Measurements from ENCODE around the gene LINS1. TPM values are rescaled to one million over a fixed set of nuclear protein-coding genes. Genes with fewer than 3 reads are reported as not detected.

LINS1 gene
- total and polyA plus RNA-seq, 3 experiments from 2014 or later, result 29.6 to 46.1 (median 31.0) TPM

DNA sequence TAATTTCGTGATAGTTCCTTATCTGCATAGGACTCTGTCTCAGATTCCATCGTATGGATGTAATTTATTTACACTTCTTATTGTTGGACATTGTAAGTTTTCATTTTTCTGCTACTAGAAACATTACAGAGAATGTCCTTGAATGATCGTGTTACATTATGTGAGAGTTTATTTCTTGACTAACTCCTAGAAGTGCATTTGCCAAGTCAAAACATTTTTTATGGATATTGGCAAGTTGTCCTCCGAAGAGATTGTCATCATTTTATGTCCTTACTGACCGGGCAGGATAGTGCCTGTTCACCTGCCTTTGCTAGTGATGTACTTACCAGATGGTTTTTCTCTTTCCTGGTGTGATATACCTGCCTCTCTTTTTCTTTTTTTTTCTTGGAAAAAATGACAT lies 13.8 kb upstream of the LINS1 start:
- H3K27me3 Mint-ChIP-seq, result no peaks in the 10 kb centered on the region
- no peak for DNase-seq
- no peaks in the 10 kb centered on the region for H3K9me3 Mint-ChIP-seq
- H3K27me3 ChIP-seq (ENCODE audit: insufficient read depth, low read length, poor library complexity, severe bottlenecking), result no peaks in the 10 kb centered on the region
- peaks cover 9% of the 10 kb centered on the region for H3K36me3 ChIP-seq (ENCODE audit: insufficient read depth, low read length)
- H3K4me1 ChIP-seq (ENCODE audit: insufficient read depth, low read length), result no peaks in the 10 kb centered on the region
- peaks cover 16 to 46% (median 44%) of the 10 kb centered on the region in 3 donors for H3K4me1 Mint-ChIP-seq
- no peak overlapping the region for H3K27ac ChIP-seq (ENCODE audit: low read depth, low read length)
- no peaks in the 10 kb centered on the region for H3K9me3 ChIP-seq (ENCODE audit: low read length)
- ChIA-PET CTCF (no interaction called here), POLR2A (no interaction called here)
- H3K36me3 Mint-ChIP-seq, result peaks cover 14 to 88% (median 21%) of the 10 kb centered on the region in 3 donors
- H3K4me3 Mint-ChIP-seq, result no peak overlapping the region
- no peak overlapping the region for H3K4me3 ChIP-seq (ENCODE audit: low read length)
- no peak overlapping the region for H3K27ac Mint-ChIP-seq

DNA sequence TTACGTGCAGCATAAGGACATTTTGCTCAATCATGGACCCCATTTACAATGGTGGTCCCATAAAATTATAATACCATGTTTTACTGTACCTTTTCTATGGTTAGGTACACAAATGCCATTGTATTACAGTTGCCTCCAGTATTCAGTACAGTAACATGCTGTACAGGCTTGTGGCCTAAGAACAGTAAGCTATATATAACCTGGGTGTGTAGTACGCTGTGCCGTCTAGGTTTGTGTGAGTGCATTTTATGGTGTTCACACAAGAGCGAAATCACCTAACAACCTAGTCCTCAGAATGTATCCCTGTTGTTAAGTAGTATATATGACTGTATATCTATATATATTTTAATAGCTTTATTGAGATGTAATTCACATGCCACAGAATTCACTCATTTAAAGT lies 12.9 kb upstream of the LINS1 start:
- CTCF ChIA-PET, result no interaction called here
- Mint-ChIP-seq H3K9me3 (no peaks in the 10 kb centered on the region), H3K27me3 (no peaks in the 10 kb centered on the region), H3K27ac (no peak overlapping the region), H3K4me3 (no peak overlapping the region), H3K36me3 (peaks cover 14 to 88% (median 22%) of the 10 kb centered on the region in 3 donors), H3K4me1 (peaks cover 16 to 50% (median 44%) of the 10 kb centered on the region in 3 donors)
- Histone ChIP-seq H3K9me3 (ENCODE audit: low read length) (no peaks in the 10 kb centered on the region), H3K36me3 (ENCODE audit: insufficient read depth, low read length) (peaks cover 15% of the 10 kb centered on the region), H3K4me3 (ENCODE audit: low read length) (no peak overlapping the region), H3K27me3 (ENCODE audit: insufficient read depth, low read length, poor library complexity, severe bottlenecking) (no peaks in the 10 kb centered on the region), H3K4me1 (ENCODE audit: insufficient read depth, low read length) (no peaks in the 10 kb centered on the region), H3K27ac (ENCODE audit: low read depth, low read length) (no peak overlapping the region)
- POLR2A ChIA-PET, result no interaction called here
- DNase-seq, result no peak

DNA sequence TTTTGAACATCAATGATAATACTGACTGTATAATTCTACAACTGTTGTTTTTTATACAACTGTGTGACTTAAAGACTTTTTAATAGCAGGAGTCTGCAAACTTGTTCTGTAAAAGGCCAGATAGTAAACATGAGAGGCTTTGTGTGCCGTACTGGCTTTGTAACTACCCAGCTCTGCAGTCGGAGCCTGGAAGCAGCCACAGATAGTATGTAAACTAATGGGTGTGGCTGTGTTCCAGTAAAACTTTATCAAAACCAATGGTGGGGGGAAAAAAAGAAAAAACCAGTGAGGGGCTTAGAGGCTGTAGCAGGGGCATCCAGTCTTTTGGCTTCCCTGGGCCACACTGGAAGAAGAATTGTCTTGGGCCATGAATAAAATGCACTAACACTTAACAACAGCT lies 12.4 kb upstream of the LINS1 start:
- ChIA-PET CTCF (no interaction called here), POLR2A (interaction anchor here (0.6 kb wide), 1 partner anchor 284 kb away, joined by 4 read pairs; no protein-coding TSS in a partner anchor)
- H3K27ac Mint-ChIP-seq, result no peak overlapping the region
- no peaks in the 10 kb centered on the region for H3K27me3 ChIP-seq (ENCODE audit: insufficient read depth, low read length, poor library complexity, severe bottlenecking)
- H3K36me3 Mint-ChIP-seq, result peaks cover 12 to 90% (median 21%) of the 10 kb centered on the region in 3 donors
- no peak overlapping the region for H3K27ac ChIP-seq (ENCODE audit: low read depth, low read length)
- H3K4me1 ChIP-seq (ENCODE audit: insufficient read depth, low read length), result no peaks in the 10 kb centered on the region
- no peaks in the 10 kb centered on the region for H3K27me3 Mint-ChIP-seq
- H3K9me3 Mint-ChIP-seq, result no peaks in the 10 kb centered on the region
- no peak for DNase-seq
- no peak overlapping the region for H3K4me3 ChIP-seq (ENCODE audit: low read length)
- H3K4me3 Mint-ChIP-seq, result no peak overlapping the region
- peaks cover 20% of the 10 kb centered on the region for H3K36me3 ChIP-seq (ENCODE audit: insufficient read depth, low read length)
- peaks cover 19 to 53% (median 48%) of the 10 kb centered on the region in 3 donors for H3K4me1 Mint-ChIP-seq
- H3K9me3 ChIP-seq (ENCODE audit: low read length), result no peaks in the 10 kb centered on the region

DNA sequence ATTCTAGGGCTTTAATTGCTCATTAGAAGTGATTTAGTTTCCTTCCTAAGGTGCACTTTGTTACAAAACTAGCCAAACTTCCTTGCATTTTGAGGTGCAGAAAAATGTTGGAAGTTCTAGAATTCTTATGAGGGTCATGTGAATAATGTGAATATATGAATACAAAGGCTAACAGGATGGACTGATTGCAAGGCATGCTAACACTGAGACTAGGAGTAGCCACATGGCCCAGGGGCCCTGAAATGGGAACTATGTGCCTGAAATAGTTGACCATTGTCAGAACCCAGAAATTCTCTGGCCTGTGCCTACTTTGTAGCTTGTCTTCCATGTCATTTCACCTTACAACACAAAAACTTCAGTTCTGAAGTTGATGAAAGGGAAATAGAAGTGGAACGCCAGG lies 11.2 kb upstream of the LINS1 start:
- Mint-ChIP-seq H3K4me3 (no peak overlapping the region), H3K36me3 (peaks cover 7 to 88% (median 16%) of the 10 kb centered on the region in 3 donors), H3K9me3 (no peaks in the 10 kb centered on the region), H3K27ac (peak overlapping the region in 1 of 8 donors; percentile 50), H3K4me1 (peaks cover 21 to 63% (median 48%) of the 10 kb centered on the region in 3 donors), H3K27me3 (no peaks in the 10 kb centered on the region)
- ChIA-PET CTCF (no interaction called here), POLR2A (no interaction called here)
- Histone ChIP-seq H3K4me1 (ENCODE audit: insufficient read depth, low read length) (no peaks in the 10 kb centered on the region), H3K4me3 (ENCODE audit: low read length) (no peak overlapping the region), H3K36me3 (ENCODE audit: insufficient read depth, low read length) (peaks cover 20% of the 10 kb centered on the region), H3K9me3 (ENCODE audit: low read length) (no peaks in the 10 kb centered on the region), H3K27ac (ENCODE audit: low read depth, low read length) (no peak overlapping the region), H3K27me3 (ENCODE audit: insufficient read depth, low read length, poor library complexity, severe bottlenecking) (no peaks in the 10 kb centered on the region)
- no peak for DNase-seq

DNA sequence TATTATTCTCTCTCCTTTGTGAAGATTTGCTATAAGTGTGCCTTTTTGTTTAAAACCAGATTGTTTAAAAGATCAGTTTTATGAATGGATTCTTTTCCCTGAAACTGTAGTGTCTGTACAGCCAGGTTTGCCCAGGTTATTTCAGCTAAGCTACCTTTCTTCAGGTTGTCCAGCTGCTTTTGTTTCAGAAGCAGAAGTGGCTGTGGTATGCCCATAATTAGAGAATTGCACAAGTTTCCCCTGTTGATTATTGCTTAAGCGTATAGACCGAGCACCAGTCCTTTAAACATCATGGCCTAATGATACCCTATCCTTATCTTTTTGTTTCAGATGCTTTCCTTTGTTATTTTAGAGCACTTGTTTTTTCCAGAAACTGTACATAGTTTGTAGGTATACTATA lies 10.6 kb upstream of the LINS1 start:
- no peak overlapping the region for H3K27ac Mint-ChIP-seq
- H3K4me1 Mint-ChIP-seq, result peaks cover 27 to 70% (median 53%) of the 10 kb centered on the region in 3 donors
- Histone ChIP-seq H3K27ac (ENCODE audit: low read depth, low read length) (no peak overlapping the region), H3K36me3 (ENCODE audit: insufficient read depth, low read length) (peaks cover 20% of the 10 kb centered on the region), H3K9me3 (ENCODE audit: low read length) (no peaks in the 10 kb centered on the region), H3K4me3 (ENCODE audit: low read length) (no peak overlapping the region), H3K4me1 (ENCODE audit: insufficient read depth, low read length) (no peaks in the 10 kb centered on the region), H3K27me3 (ENCODE audit: insufficient read depth, low read length, poor library complexity, severe bottlenecking) (no peaks in the 10 kb centered on the region)
- ChIA-PET POLR2A (no interaction called here), CTCF (interaction anchor here (1.0 kb wide), 1 partner anchor 270 kb away, joined by 3 read pairs; no protein-coding TSS in a partner anchor)
- H3K36me3 Mint-ChIP-seq, result peaks cover 7 to 91% (median 16%) of the 10 kb centered on the region in 3 donors
- H3K27me3 Mint-ChIP-seq, result no peaks in the 10 kb centered on the region
- H3K9me3 Mint-ChIP-seq, result no peaks in the 10 kb centered on the region
- no peak for DNase-seq
- no peak overlapping the region for H3K4me3 Mint-ChIP-seq

DNA sequence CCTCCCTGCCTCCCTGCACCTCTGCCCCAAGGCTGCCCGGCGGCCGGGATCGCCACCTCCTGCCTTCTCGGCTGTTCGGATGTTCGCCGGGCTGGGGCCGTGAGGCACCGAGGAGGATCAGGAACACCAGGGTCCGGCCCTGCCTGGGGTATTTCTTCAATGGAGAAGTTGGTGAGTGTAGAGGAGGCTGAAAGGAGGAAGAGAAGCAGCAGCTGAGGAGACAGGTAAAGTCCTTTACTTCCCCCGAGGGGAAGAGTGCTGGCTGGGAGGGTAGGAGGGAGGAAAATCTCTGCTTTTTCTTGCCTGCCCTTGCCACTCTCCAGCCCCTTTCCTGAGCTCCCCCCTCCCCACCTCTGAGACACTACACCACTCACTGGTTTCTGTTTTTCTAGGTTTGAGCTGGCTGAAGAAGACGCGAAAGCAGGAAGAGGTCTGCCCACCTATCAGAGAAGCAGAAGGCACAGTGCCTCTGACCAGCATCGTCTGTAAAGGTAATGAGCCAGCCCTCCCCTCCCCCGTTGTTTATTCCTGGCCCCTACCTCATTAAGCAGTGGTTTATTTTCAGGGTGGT lies 924 bp upstream of the LINS1 start:
- Mint-ChIP-seq H3K4me1 (peaks cover 44 to 59% (median 59%) of the 10 kb centered on the region in 3 donors), H3K27ac (peak overlapping the region in 7 of 8 donors; percentile 84 to 96 (median 95)), H3K36me3 (peaks cover 0 to 42% (median 9%) of the 10 kb centered on the region in 3 donors), H3K27me3 (no peaks in the 10 kb centered on the region), H3K4me3 (no peak overlapping the region), H3K9me3 (no peaks in the 10 kb centered on the region)
- POLR2A ChIA-PET, result interaction anchor here (0.6 to 0.8 kb wide), 2 partner anchors 677 to 1495 kb away, joined by 3 to 4 read pairs; no protein-coding TSS in a partner anchor
- no peaks in the 10 kb centered on the region for H3K9me3 ChIP-seq (ENCODE audit: low read length)
- peak in 4 of 5 donors; percentile 7 to 53 (median 24) for DNase-seq
- H3K27me3 ChIP-seq (ENCODE audit: insufficient read depth, low read length, poor library complexity, severe bottlenecking), result no peaks in the 10 kb centered on the region
- peak overlapping the region; percentile 81 for H3K4me3 ChIP-seq (ENCODE audit: low read length)
- H3K4me1 ChIP-seq (ENCODE audit: insufficient read depth, low read length), result peaks cover 58% of the 10 kb centered on the region
- H3K36me3 ChIP-seq (ENCODE audit: insufficient read depth, low read length), result no peaks in the 10 kb centered on the region
- peak overlapping the region; percentile 82 for H3K27ac ChIP-seq (ENCODE audit: low read depth, low read length)
- CTCF ChIA-PET, result interaction anchor here (0.7 to 4.3 kb wide), 4 partner anchors 23 to 260 kb away, joined by 3 to 24 read pairs (median 7); no protein-coding TSS in a partner anchor

GRCh38 chr15:100601617-100602063 lies 344 bp downstream of the LINS1 start:
- H3K27ac ChIP-seq (ENCODE audit: low read depth, low read length), result peak overlapping the region; percentile 87
- H3K36me3 ChIP-seq (ENCODE audit: insufficient read depth, low read length), result no peaks in the 10 kb centered on the region
- peaks cover 0 to 33% (median 6%) of the 10 kb centered on the region in 3 donors for H3K36me3 Mint-ChIP-seq
- no peak for DNase-seq
- H3K9me3 ChIP-seq (ENCODE audit: low read length), result no peaks in the 10 kb centered on the region
- POLR2A ChIA-PET, result no interaction called here
- no peaks in the 10 kb centered on the region for H3K27me3 ChIP-seq (ENCODE audit: insufficient read depth, low read length, poor library complexity, severe bottlenecking)
- CTCF ChIA-PET, result interaction anchor here (0.7 to 4.3 kb wide), 5 partner anchors 24 to 272 kb away, joined by 3 to 24 read pairs (median 4); partner anchors contain the start of gene ADAMTS17
- no peak overlapping the region for H3K4me3 Mint-ChIP-seq
- peaks cover 41 to 64% (median 61%) of the 10 kb centered on the region in 3 donors for H3K4me1 Mint-ChIP-seq
- no peaks in the 10 kb centered on the region for H3K27me3 Mint-ChIP-seq
- peaks cover 67% of the 10 kb centered on the region for H3K4me1 ChIP-seq (ENCODE audit: insufficient read depth, low read length)
- peak overlapping the region; percentile 96 for H3K4me3 ChIP-seq (ENCODE audit: low read length)
- H3K9me3 Mint-ChIP-seq, result no peaks in the 10 kb centered on the region
- no peak overlapping the region for H3K27ac Mint-ChIP-seq

DNA sequence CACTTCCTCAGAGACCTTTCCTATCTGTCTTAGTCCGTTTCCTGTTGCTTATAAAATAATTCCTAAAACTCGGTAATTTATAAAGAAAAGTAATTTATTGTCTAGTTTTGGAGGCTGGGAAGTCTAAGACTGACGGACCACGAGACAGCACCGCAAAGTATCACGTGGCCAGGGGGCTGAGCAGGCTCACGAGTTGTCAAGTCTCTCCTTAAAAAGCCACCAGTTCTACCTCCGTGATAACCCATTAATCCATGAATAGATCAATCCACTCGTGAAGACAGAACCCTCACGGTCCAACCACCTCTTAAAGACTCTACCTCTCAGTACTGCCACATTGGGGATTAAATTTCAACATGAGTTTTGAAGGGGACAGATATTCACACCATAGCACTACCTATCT lies 821 bp downstream of the LINS1 start:
- peaks cover 72% of the 10 kb centered on the region for H3K4me1 ChIP-seq (ENCODE audit: insufficient read depth, low read length)
- no peaks in the 10 kb centered on the region for H3K27me3 ChIP-seq (ENCODE audit: insufficient read depth, low read length, poor library complexity, severe bottlenecking)
- no peak overlapping the region for H3K27ac Mint-ChIP-seq
- CTCF ChIA-PET, result interaction anchor here (1.0 kb wide), 1 partner anchor 15 kb away, joined by 3 read pairs; no protein-coding TSS in a partner anchor
- peak; percentile 25 to 66 (median 36) for DNase-seq
- no peaks in the 10 kb centered on the region for H3K36me3 ChIP-seq (ENCODE audit: insufficient read depth, low read length)
- no peaks in the 10 kb centered on the region for H3K27me3 Mint-ChIP-seq
- peak overlapping the region; percentile 96 for H3K4me3 ChIP-seq (ENCODE audit: low read length)
- peak overlapping the region; percentile 87 for H3K27ac ChIP-seq (ENCODE audit: low read depth, low read length)
- H3K9me3 ChIP-seq (ENCODE audit: low read length), result no peaks in the 10 kb centered on the region
- peaks cover 0 to 28% (median 5%) of the 10 kb centered on the region in 3 donors for H3K36me3 Mint-ChIP-seq
- peaks cover 45 to 67% (median 61%) of the 10 kb centered on the region in 3 donors for H3K4me1 Mint-ChIP-seq
- POLR2A ChIA-PET, result no interaction called here
- no peak overlapping the region for H3K4me3 Mint-ChIP-seq
- no peaks in the 10 kb centered on the region for H3K9me3 Mint-ChIP-seq
